ENCODE results near the gene CD59. TPM values are rescaled to one million over a fixed set of nuclear protein-coding genes. Genes with fewer than 3 reads are reported as not detected.
A peak's percentile ranks its signal among the peaks of the same experiment; 100 is the strongest.

CD59 gene
- polyA plus RNA-seq, 2 of the 4 experiments (the other 2 are of a cell fraction), result 335 to 375 TPM

DNA sequence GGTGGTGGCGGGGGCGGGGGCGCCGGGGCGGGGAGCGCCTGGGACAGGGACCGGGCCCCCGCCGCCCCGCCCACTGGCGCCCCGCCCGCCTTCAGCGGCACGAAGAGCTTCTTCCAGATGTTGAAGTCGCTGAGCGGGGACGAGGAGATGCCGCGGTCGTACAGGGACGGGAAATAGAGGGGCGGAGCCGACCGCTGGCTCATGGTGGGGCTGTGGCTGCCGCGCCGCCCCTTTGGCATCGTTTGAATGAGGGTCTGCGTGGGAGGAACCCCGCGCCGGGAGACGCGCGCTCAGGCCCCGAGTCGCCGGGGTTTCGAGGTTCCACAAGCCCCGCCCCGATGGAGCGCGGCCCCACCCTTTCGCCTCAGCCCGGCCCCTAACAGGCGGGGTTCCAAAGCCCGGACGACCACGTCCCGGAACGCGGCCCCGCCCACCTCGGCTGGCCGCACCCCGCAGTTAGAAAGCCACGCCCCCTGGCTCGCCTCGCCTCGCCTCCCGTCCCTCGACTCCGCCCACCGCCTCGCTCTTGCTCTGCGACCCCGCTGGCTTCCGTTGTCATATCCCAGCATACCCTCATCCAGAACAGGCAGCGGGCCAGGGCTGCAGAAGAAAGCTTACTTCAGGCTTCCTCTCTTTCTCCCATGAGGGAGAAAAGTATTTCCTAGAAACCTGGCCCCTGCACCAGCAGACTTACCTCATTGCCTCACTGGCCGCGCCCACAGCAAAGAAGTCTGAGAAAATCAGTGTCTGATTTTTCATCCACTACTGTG, 35.5 kb downstream of the CD59 start, which contains the start of gene C11orf91 (continued):
- TF ChIP-seq CHD4 (IDR thresholded peaks at IDR 0.05; ENCODE audit: borderline replicate concordance) (no peak), EHMT2 (IDR thresholded peaks at IDR 0.05; ENCODE audit: low read depth) (no peak), TFCP2L1 (CRISPR knock-in tag; IDR thresholded peaks at IDR 0.05) (peak; percentile 85), RNF2 (IDR thresholded peaks at IDR 0.05; ENCODE audit: borderline replicate concordance, low read depth) (no peak), NFE2L2 (conservative IDR thresholded peaks at IDR 0.05; ENCODE audit: low read length) (no peak), RFX5 (IDR thresholded peaks at IDR 0.05) (no peak), POLR2AphosphoS2 (conservative IDR thresholded peaks at IDR 0.05; ENCODE audit: low read length) (peak; percentile 59; the same call in 1 of the 2 replicates), SREBF2 (IDR thresholded peaks at IDR 0.05) (no peak), FOSL2 (IDR thresholded peaks at IDR 0.05) (no peak), FOSL2 (CRISPR knock-in tag; IDR thresholded peaks at IDR 0.05) (no peak), FOSB (CRISPR knock-in tag; IDR thresholded peaks at IDR 0.05) (0 out of 2 replicates have a peak, but pooled peaks have one; percentile 21), ATOH8 (CRISPR knock-in tag; IDR thresholded peaks at IDR 0.05; ENCODE audit: low read depth) (no peak), HOXA7 (CRISPR knock-in tag; IDR thresholded peaks at IDR 0.05) (no peak), CEBPB (IDR thresholded peaks at IDR 0.05) (no peak), JUN (IDR thresholded peaks at IDR 0.05) (peak in 1 of 2 experiments; percentile 67; a peak in 3 of 5 replicates), TP53 (CRISPR knock-in tag; IDR thresholded peaks at IDR 0.05) (no peak; the same call in 1 of the 2 replicates)
- TF ChIP-seq, protein P1, sequence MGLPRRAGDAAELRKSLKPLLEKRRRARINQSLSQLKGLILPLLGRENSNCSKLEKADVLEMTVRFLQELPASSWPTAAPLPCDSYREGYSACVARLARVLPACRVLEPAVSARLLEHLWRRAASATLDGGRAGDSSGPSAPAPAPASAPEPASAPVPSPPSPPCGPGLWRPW (IDR thresholded peaks at IDR 0.05), result no peak
- TF ChIP-seq, protein P2, sequence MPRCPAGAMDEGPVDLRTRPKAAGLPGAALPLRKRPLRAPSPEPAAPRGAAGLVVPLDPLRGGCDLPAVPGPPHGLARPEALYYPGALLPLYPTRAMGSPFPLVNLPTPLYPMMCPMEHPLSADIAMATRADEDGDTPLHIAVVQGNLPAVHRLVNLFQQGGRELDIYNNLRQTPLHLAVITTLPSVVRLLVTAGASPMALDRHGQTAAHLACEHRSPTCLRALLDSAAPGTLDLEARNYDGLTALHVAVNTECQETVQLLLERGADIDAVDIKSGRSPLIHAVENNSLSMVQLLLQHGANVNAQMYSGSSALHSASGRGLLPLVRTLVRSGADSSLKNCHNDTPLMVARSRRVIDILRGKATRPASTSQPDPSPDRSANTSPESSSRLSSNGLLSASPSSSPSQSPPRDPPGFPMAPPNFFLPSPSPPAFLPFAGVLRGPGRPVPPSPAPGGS (IDR thresholded peaks at IDR 0.05), result no peak
- TF ChIP-seq, protein P3, sequence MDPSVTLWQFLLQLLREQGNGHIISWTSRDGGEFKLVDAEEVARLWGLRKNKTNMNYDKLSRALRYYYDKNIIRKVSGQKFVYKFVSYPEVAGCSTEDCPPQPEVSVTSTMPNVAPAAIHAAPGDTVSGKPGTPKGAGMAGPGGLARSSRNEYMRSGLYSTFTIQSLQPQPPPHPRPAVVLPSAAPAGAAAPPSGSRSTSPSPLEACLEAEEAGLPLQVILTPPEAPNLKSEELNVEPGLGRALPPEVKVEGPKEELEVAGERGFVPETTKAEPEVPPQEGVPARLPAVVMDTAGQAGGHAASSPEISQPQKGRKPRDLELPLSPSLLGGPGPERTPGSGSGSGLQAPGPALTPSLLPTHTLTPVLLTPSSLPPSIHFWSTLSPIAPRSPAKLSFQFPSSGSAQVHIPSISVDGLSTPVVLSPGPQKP (IDR thresholded peaks at IDR 0.05; ENCODE audit: low read depth, low read length), result no peak

DNA sequence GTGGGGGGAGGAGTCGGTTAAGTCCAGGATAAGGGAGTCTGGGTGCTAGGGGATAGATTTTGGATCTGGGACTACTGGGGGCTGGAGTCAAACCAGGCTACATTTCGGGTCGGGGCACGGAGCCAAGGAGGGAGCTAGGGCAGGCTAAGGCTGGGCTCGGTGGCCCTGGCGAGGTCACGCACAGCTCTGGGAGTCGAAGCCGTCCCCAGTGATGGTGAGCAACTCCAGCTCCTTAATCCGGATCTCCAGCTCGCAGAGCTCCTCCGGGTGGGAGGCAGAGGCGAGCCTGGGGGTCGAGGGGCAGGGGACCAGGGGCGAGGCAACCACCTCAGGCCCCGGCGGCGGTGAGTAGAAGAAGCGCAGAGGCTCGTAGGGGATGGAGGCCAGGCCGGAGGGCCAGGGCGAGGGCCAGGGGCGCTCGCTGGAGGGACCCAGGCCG, 36.1 kb downstream of the CD59 start:
- ATAC-seq (peak in 1 of 2 experiments; percentile 2; a peak in 2 of 6 replicates), DNase-seq (ENCODE audit: low read depth in 1 of 2, low spot score in 1 of 2) (no peak), FAIRE-seq (no peak)
- TF ChIP-seq HOXA7 (CRISPR knock-in tag; IDR thresholded peaks at IDR 0.05) (no peak), HMGXB4 (CRISPR knock-in tag; IDR thresholded peaks at IDR 0.05; ENCODE audit: borderline replicate concordance) (no peak), FOXS1 (CRISPR knock-in tag; IDR thresholded peaks at IDR 0.05) (no peak)
- H3K4me3 ChIP-seq, result peak overlapping the region; percentile 52
- peaks cover 54% of the 10 kb centered on the region for H3K4me1 ChIP-seq
- no peaks in the 10 kb centered on the region for H3K9me3 ChIP-seq
- 70% methylated on average over 14 of the region's 25 CpGs for WGBS (ENCODE audit: missing lambda C conversion rate)
- POLR2A ChIA-PET, result interaction anchor here (0.9 to 5.2 kb wide), 6 partner anchors 9 to 102 kb away, joined by 3 to 74 read pairs (median 6); partner anchors contain the start of gene CD59
- CTCF ChIA-PET, result interaction anchor here (1.0 to 3.9 kb wide), 6 partner anchors 8 to 338 kb away, joined by 3 to 24 read pairs (median 4); no protein-coding TSS in a partner anchor
- H3K4me2 ChIP-seq, result peak overlapping the region; percentile 86
- peak overlapping the region; percentile 82 to 89 for H3K27ac ChIP-seq

Data from A549 (cell line).